BLaER1 treated with 17β-estradiol and CSF1 and Interleukin-3, amounts not matched to agents 10 nM and 100 nM (cell line): ENCODE data around the gene POU5F1.

Experiments used
- H3K27ac ChIP-seq, 11 experiments: shearing (Covaris generic); formaldehyde crosslinking; 2 replicates each; pipeline ENCODE4 v1.8.1; 2022
- H3K27me3 ChIP-seq, 11 experiments: shearing (Covaris generic); formaldehyde crosslinking; 2 replicates each; pipeline ENCODE4 v1.8.1; 2022
- H3K36me3 ChIP-seq, 11 experiments: shearing (Covaris generic); formaldehyde crosslinking; 2 replicates each; pipeline ENCODE4 v1.8.1; 2022
- H3K4me1 ChIP-seq, 10 experiments: shearing (Covaris generic); formaldehyde crosslinking; 2 replicates each; pipeline ENCODE4 v1.8.1; 2022
- H3K4me2 ChIP-seq, 11 experiments: shearing (Covaris generic); formaldehyde crosslinking; 2 replicates each; pipeline ENCODE4 v1.8.1; 2022
- H3K4me3 ChIP-seq, 10 experiments: shearing (Covaris generic); formaldehyde crosslinking; 2 replicates each; pipeline ENCODE4 v1.8.1; 2022
- H3K9ac ChIP-seq, 11 experiments: shearing (Covaris generic); formaldehyde crosslinking; 2 replicates each; pipeline ENCODE4 v1.8.1; 2022
- H3K9me3 ChIP-seq, 11 experiments: shearing (Covaris generic); formaldehyde crosslinking; replicated peaks in 1 of 11; 2 replicates each; pipeline ENCODE4 v1.8.1; 2022
- H4K20me1 ChIP-seq, 11 experiments: shearing (Covaris generic); formaldehyde crosslinking; 2 replicates each; pipeline ENCODE4 v1.8.1; 2022
- Cebpa-rat ChIP-seq, 11 experiments: shearing (Covaris generic); IDR thresholded peaks; 2 replicates each; pipeline ENCODE4 v1.8.1; 2022

POU5F1 gene

GRCh38 chr6:31125586-31126363 lies 44.7 kb downstream of the POU5F1 start:
- TF ChIP-seq Cebpa-rat (IDR thresholded peaks at IDR 0.05): no peak
- H3K4me2 ChIP-seq: peak overlapping the region in 10 of 11 experiments; percentile 21 to 67 (median 38); a peak in 15 of 22 replicates
- H3K27me3 ChIP-seq: no peaks in the 10 kb centered on the region
- no peak overlapping the region for H3K9ac ChIP-seq
- H3K4me3 ChIP-seq: no peak overlapping the region
- H3K27ac ChIP-seq: no peak overlapping the region
- peaks cover 24 to 33% (median 27%) of the 10 kb centered on the region in 10 experiments; a peak in 19 of 20 replicates for H3K4me1 ChIP-seq
- no peaks in the 10 kb centered on the region for H3K9me3 ChIP-seq
- no peaks in the 10 kb centered on the region for H3K36me3 ChIP-seq
- no peaks in the 10 kb centered on the region for H4K20me1 ChIP-seq

DNA sequence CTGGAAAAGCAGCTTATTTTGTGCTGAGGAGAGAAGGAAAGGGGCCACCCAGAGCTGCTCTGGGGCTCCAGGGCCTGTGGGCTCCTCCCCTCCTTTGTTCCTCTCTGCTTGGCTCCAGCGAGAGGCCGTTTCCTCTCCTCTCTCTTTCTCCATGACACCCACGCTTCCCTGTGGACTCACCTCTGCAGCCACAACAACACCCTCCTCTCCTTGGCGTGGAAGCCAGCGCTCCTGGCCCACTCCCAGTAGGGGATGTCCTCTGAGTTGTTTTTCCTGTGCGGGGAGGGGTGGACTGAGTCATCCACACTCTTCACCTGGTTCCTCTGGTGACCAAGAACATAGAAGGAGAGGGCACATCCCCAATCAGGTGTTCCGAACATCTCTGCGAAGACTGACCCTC lies 45.3 kb downstream of the POU5F1 start:
- H3K4me1 ChIP-seq: peaks cover 24 to 33% (median 27%) of the 10 kb centered on the region in 10 experiments; a peak in 19 of 20 replicates

GRCh38 chr6:31122791-31123706 lies 47.4 kb downstream of the POU5F1 start:
- no peaks in the 10 kb centered on the region for H3K9me3 ChIP-seq
- no peak overlapping the region for H3K9ac ChIP-seq
- 0 out of 22 replicates have a peak overlapping the region, but pooled peaks of 1 of the 11 experiments have one; percentile 2 for H3K27ac ChIP-seq
- H3K4me3 ChIP-seq: no peak overlapping the region
- no peak for TF ChIP-seq Cebpa-rat (IDR thresholded peaks at IDR 0.05)
- no peaks in the 10 kb centered on the region for H3K36me3 ChIP-seq
- H4K20me1 ChIP-seq: no peaks in the 10 kb centered on the region
- H3K4me1 ChIP-seq: peaks cover 24 to 33% (median 27%) of the 10 kb centered on the region in 10 experiments; a peak in 19 of 20 replicates
- H3K27me3 ChIP-seq: no peaks in the 10 kb centered on the region
- peak overlapping the region in 10 of 11 experiments; percentile 2 to 57 (median 44); a peak in 16 of 22 replicates for H3K4me2 ChIP-seq

More for the DNA sequence above, 45.3 kb downstream of the POU5F1 start:
- Histone ChIP-seq H3K4me3 (no peak overlapping the region), H3K36me3 (no peaks in the 10 kb centered on the region), H3K4me2 (peak overlapping the region in 10 of 11 experiments; percentile 21 to 67 (median 38); a peak in 16 of 22 replicates), H3K27me3 (no peaks in the 10 kb centered on the region), H3K9me3 (no peaks in the 10 kb centered on the region), H3K9ac (no peak overlapping the region), H3K27ac (no peak overlapping the region), H4K20me1 (no peaks in the 10 kb centered on the region)
- TF ChIP-seq Cebpa-rat (IDR thresholded peaks at IDR 0.05): no peak

DNA sequence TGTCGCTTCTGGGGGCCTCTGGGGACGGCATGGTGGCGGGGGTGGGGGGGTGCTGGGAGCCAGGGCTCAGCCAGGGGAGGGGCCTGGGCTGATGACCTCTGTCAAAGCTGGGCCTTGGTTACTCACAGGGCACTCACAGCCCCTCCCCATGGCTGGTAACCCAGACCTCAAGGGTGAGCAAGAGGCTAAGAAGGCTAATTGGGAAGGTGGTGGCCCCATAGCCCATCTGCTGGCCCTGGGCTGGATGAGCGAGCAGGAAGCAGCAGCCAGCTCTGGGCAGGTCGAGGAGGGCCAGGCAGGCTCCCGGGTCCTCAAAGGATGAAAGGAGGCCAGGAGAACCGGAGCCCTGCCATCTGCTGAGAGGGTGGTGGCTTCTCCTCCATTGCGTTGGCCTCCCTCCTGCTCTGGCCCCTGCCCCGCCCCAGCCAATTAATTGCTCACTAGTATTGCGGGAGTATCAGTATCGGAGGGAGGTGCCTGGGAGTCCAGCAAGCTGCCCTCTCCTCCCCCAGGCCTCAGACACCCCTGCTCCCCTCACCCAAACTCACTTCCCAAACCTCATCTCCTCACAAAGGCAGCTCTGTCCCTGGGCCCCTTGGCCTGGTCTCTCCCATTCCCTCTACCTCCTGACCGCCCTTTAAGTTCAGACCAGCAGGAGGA lies 49.2 kb downstream of the POU5F1 start:
- peaks cover 24 to 32% (median 27%) of the 10 kb centered on the region in 10 experiments; a peak in 19 of 20 replicates for H3K4me1 ChIP-seq
- H3K27ac ChIP-seq: peak overlapping the region in 1 of 11 experiments; percentile 16; a peak in 1 of 22 replicates
- H4K20me1 ChIP-seq: no peaks in the 10 kb centered on the region
- H3K27me3 ChIP-seq: no peaks in the 10 kb centered on the region
- no peak overlapping the region for H3K9ac ChIP-seq
- no peak for TF ChIP-seq Cebpa-rat (IDR thresholded peaks at IDR 0.05)
- H3K4me2 ChIP-seq: 0 out of 22 replicates have a peak overlapping the region, but pooled peaks of 1 of the 11 experiments have one; percentile 49
- no peaks in the 10 kb centered on the region for H3K9me3 ChIP-seq
- no peak overlapping the region for H3K4me3 ChIP-seq
- no peaks in the 10 kb centered on the region for H3K36me3 ChIP-seq

- no peak for TF ChIP-seq Cebpa-rat (IDR thresholded peaks at IDR 0.05)
- no peaks in the 10 kb centered on the region for H3K27me3 ChIP-seq
- peaks cover 20 to 28% (median 23%) of the 10 kb centered on the region in 10 experiments; a peak in 19 of 20 replicates for H3K4me1 ChIP-seq
- H3K4me2 ChIP-seq: no peak within 1 kb of the TSS
- no peaks in the 10 kb centered on the region for H3K9me3 ChIP-seq
- no peak within 1 kb of the TSS for H3K4me3 ChIP-seq
- H3K36me3 ChIP-seq: no peaks in the 10 kb centered on the region
- H3K9ac ChIP-seq: no peak within 1 kb of the TSS
- H4K20me1 ChIP-seq: no peaks in the 10 kb centered on the region
- peak within 1 kb of the TSS in 1 of 11 experiments; percentile 16; a peak in 1 of 22 replicates for H3K27ac ChIP-seq
These were observed 50.1 kb downstream of the POU5F1 start, which contains the start of gene CDSN for GRCh38 chr6:31120151-31120915. Gene CDSN, minus strand, starts transcription at chr6:31120446. Its CDS starts 27 bp downstream, at chr6:31120419.

GRCh38 chr6:31118178-31118577 lies 52.3 kb downstream of the POU5F1 start:
- Histone ChIP-seq H3K9me3 (no peaks in the 10 kb centered on the region), H4K20me1 (no peaks in the 10 kb centered on the region), H3K27ac (no peak overlapping the region), H3K4me1 (peaks cover 13 to 29% (median 16%) of the 10 kb centered on the region in 10 experiments; a peak in 19 of 20 replicates), H3K4me3 (no peak overlapping the region), H3K9ac (no peak overlapping the region), H3K36me3 (no peaks in the 10 kb centered on the region), H3K4me2 (no peak overlapping the region), H3K27me3 (no peaks in the 10 kb centered on the region)
- TF ChIP-seq Cebpa-rat (IDR thresholded peaks at IDR 0.05): no peak

DNA sequence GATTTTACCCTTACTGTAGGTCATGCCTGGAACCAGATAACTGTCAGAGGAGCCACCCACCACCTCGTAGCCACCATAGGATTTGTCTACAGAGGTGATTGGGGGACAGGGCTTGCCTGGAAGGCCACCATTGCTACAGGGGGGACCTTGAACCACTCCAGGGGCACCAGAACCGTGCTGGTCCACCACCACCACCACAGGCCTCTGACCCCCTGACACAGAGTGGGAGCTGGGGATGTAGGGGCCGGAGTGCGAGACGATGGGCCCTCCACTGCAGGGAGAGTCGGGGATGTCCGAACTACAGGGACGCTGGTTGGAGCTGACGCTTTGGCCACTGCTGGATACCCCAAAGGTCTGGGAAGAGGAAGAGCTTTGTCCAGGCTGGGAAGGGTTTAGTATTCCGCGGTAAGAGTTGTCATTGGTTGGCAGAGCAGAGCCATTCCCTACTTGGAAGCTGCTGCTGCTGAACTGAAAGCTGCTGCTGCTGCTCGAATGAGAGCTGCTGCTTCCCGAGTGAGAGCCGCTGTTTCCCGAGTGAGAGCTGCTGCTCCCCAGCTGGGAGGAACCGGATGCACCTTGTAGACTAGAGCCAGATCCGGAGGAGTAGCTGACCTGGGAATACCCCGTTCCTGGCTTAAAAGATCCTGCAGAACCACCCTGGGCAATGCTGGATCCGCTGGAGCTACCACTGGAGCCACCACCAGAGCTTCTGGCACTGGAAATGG lies 53.7 kb downstream of the POU5F1 start:
- no peak overlapping the region for H3K4me3 ChIP-seq
- TF ChIP-seq Cebpa-rat (IDR thresholded peaks at IDR 0.05): no peak
- peaks cover 0 to under 1% (median 0%) of the 10 kb centered on the region in 11 experiments; a peak in 1 of 22 replicates for H4K20me1 ChIP-seq
- no peak overlapping the region for H3K27ac ChIP-seq
- no peaks in the 10 kb centered on the region for H3K9me3 ChIP-seq
- no peaks in the 10 kb centered on the region for H3K27me3 ChIP-seq
- H3K4me2 ChIP-seq: no peak overlapping the region
- no peaks in the 10 kb centered on the region for H3K36me3 ChIP-seq
- no peak overlapping the region for H3K9ac ChIP-seq
- H3K4me1 ChIP-seq: peaks cover under 1 to 18% (median 3%) of the 10 kb centered on the region in 10 experiments; a peak in 14 of 20 replicates
